Activated CD4-positive, alpha-beta T cell treated with anti-CD3 and anti-CD28 coated beads, Interleukin-2, amount 50 U/mL, for 24 hours (primary cell): ENCODE results near the gene HHLA2.

ENCODE experiments used
- DNase-seq, 2 donors: peaks; one replicate each; pipeline ENCODE4 v3.0.0-alpha.2; 2020; ENCODE audit warnings: low read depth in 1 of 2, low spot score in 1 of 2

Gene HHLA2

DNA sequence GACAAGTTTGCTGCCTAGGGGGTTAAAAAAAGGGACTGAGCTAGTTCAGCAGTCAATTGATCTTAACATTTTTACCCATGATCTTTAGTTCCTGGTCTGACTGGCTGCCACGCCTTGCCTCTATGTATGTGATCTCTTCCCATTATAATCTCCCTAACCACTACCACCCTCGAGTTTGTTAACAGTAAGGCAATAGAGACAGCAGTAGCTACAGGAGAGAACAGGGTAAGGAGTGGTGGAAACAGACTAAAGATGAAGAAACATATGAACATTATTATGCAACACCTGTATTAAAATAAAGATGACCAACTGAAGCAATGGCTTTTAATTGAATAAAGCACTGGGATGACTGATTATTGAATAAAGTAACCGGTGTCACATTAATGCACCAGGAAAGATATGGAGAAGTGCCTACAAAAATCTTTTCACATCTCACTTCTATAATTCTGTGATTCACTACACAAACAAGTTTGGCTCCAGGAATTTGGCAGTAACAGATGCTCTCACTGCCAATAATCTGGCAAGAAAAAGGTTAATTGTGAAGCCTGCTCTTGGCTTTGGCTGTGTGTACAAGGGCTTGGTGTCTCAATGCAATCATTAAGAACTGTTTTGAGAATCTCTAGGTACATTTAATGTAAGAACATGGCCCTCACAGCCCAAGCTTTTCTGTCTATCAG is 95.7 kb downstream of the HHLA2 start:
- DNase-seq: no peak

DNA sequence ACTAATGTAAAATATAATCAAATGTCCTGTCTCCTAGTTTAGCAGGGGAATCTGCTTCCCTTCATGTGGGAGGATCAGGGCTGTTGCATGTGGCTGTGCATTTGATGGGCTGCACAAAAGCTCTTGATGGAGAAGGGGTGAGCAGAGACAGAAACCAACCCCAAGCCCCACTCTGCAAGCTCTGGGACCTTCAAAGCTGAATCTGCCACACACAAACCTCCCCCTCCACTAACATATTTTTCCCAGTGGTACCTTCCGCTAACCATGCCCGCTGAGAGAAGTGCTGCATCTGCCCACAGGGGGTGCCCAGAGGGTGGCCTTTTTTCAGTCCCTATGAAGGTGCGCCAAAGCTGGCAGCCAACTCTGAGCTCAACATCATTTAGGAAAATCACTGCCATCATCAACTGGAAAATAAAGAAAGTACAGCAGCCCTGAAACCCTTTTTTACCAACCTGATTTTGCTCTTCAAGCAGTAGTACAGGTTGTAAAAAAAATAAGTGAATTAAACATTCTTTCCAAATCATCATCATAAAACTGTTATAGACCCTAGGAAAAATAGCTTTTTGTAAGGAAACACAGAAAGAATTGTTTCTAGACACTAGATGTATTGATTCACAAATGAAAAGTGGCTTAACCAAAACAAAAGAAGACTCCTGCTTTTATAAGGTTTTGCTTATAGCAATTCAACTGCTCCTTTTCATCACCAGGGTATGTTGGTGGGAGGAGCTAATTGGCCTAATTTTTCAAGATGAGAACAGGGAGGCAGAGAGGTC is 97.0 kb downstream of the HHLA2 start:
- DNase-seq: no peak

- DNase-seq: no peak
Observed at GRCh38 chr3:108394016-108394415, 97.7 kb downstream of the HHLA2 start.

- no peak for DNase-seq
Observed at GRCh38 chr3:108394563-108394962, 98.2 kb downstream of the HHLA2 start.

GRCh38 chr3:108396336-108396735 is 100.0 kb downstream of the HHLA2 start:
- DNase-seq: no peak

DNA sequence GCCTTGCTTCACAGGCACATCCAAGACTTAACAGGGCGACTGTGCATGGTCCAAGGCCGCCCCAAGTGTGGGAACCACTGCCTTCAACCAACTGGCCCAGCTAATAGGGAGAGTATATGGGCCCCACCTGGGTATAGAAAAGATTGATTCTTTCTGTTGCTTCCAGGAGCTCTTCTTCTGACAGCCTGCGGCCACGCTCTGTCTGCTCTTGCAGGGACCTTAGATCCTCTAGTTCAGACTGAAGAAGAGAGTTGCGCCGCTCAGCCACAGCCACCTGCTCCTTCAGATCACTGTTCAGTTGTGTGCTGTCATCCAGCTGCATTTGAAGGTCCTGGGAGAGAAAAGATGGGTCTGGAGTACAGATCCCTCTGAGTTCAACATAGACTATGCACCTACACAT is 102.2 kb downstream of the HHLA2 start:
- DNase-seq: no peak

DNA sequence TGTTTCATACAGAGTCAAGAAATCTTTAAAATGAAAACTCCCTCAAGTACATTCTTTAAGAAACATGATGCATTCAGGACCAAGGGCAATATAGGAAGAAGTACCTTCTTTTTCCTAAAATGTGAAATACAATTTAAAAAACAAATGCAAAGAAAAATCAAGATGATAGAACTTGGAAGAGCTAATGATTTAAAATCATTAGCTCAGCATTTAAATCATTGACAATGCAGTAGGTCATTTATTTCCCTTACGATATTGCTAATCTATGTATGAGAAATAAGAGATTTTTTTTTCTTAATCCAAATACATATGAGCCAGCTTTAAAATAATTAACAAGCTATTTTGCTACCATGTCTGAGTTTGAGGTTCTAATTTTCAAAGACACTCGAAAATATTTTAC is 105.5 kb downstream of the HHLA2 start:
- no peak for DNase-seq

GRCh38 chr3:108403198-108403597 is 106.8 kb downstream of the HHLA2 start:
- DNase-seq: no peak

- no peak for DNase-seq
Observed at GRCh38 chr3:108403686-108404345, 107.5 kb downstream of the HHLA2 start.

GRCh38 chr3:108404368-108404767 is 108.0 kb downstream of the HHLA2 start:
- DNase-seq: no peak

- no peak for DNase-seq
Observed at GRCh38 chr3:108406063-108406660, 109.8 kb downstream of the HHLA2 start.

GRCh38 chr3:108406661-108407206 is 110.4 kb downstream of the HHLA2 start:
- DNase-seq: no peak

- DNase-seq: no peak
Observed at GRCh38 chr3:108407886-108408285, 111.5 kb downstream of the HHLA2 start.

GRCh38 chr3:108408883-108409799 is 112.8 kb downstream of the HHLA2 start:
- no peak for DNase-seq

- no peak for DNase-seq
Observed at GRCh38 chr3:108409800-108410178, 113.4 kb downstream of the HHLA2 start.

- no peak for DNase-seq
Observed at GRCh38 chr3:108410531-108410984, 114.2 kb downstream of the HHLA2 start.

DNA sequence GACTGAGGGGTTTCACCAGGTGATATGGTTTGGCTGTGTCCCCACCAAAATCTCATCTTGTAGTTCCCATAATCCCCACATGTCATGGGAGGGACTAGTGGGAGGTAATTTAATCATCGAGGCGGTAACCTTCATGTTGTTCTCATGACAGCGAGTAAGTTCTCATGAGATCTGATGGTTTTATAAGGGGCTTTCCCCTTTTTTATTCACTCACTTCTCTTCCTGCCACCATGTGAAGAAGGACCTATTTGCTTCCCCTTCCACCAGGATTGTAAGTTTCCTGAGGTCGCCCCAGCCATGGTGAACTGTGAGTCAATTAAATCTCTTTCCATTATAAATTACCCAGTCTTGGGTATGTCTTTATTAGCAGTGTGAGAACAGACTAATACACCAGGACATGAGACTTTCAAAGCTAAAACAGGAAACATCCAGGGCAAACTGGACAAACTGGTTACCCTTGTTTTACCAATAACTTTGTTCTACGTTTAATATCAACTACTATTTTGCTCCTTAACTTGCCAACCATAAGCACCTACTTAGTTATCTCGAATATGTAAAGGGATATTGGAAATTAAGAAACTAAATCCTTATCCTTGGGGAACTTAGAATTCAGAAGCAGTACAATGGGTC is 115.9 kb downstream of the HHLA2 start:
- no peak for DNase-seq

- DNase-seq: no peak
Observed at GRCh38 chr3:108414007-108414406, 117.7 kb downstream of the HHLA2 start.

GRCh38 chr3:108415661-108416060 is 119.3 kb downstream of the HHLA2 start:
- no peak for DNase-seq
